GM21423 (cell line): ENCODE results near the gene SOST.
"Not testable (repeated sequence)": the region's sequence is repeated elsewhere in the genome, so short reads cannot be mapped to it uniquely, and the experiment has no call there.

Experiments used
- ATAC-seq: cut with Tn5 transposase; IDR thresholded peaks from one replicate; pipeline ENCODE4 v1.9.1; 2021; ENCODE audit warnings: mild to moderate bottlenecking, moderate library complexity; ENCODE audit not compliant: unreplicated experiment

The SOST gene

GRCh38 chr17:43758497-43759174 is at the start of gene SOST:
SOST (minus strand) TSS chr17:43758791; CDS start chr17:43758741, 50 bp downstream.
- no peak for ATAC-seq

- ATAC-seq, result no peak
These were observed 49.5 kb upstream of the SOST start for GRCh38 chr17:43808076-43808475.

GRCh38 chr17:43805117-43805516 is 46.5 kb upstream of the SOST start:
- no peak for ATAC-seq

- ATAC-seq, result no peak
These were observed 45.2 kb upstream of the SOST start for GRCh38 chr17:43803758-43804157.

DNA sequence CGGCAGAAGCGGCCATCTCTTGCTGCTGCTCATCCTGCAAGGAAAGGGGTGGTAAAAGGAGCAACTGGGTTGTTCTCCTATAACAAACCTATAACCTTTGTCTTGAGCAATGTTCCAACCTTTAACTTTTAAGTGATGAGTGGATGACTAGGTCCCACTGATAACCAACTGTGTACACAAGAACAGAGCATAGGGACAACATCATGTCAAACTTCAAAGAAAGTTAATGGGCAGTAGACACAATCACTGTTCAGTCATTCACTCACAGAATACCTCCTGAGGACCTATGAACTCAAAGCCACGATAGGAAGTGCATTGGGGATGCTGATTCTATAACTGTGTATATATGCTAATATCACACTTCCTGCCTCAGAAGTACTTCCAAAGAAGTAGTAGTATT is 43.3 kb upstream of the SOST start:
- ATAC-seq, result no peak

DNA sequence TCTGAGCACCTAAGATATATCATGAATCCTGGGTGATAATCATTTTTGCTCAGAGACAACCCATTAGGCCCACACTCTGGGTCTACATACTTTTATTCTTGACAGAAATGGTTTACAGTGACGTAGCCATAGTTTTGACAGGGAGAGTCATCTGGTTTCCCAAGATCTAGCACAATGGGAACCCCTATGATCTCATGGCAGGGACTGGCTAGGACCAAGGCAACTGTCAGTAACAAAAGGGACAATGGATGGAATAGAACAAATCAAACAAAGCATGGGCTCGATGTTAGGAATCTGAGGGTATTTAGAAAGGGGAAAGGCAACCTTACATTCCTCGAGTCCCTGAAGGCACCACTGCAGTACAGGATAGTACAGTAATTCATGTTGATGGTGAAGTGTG is 42.1 kb upstream of the SOST start:
- no peak for ATAC-seq

- ATAC-seq, result no peak
These were observed 40.5 kb upstream of the SOST start for GRCh38 chr17:43799047-43799446.

DNA sequence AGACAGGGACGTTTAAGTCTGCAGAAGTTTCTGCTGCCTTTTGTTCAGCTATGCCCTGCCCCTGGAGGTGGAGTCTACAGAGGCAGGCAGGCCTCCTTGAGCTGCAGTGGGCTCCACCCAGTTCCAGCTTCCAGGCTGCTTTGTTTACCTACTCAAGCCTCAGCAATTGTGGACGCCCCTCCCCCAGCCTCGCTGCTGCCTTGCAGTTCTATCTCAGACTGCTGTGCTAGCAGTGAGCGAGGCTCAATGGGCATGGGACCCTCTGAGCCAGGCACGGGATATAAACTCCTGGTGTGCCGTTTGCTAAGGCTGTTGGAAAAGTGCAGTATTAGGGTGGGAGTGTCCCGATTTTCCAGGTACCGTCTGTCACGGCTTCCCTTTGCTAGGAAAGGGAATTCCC is 39.4 kb upstream of the SOST start:
- not testable (repeated sequence) for ATAC-seq

GRCh38 chr17:43792668-43793067 is 34.1 kb upstream of the SOST start:
- ATAC-seq, result not testable (repeated sequence)

GRCh38 chr17:43791589-43791988 is 33.0 kb upstream of the SOST start:
- no peak for ATAC-seq

- no peak for ATAC-seq
These were observed 31.8 kb upstream of the SOST start for GRCh38 chr17:43790311-43790940.

- no peak for ATAC-seq
These were observed 30.9 kb upstream of the SOST start for GRCh38 chr17:43789482-43789881.

DNA sequence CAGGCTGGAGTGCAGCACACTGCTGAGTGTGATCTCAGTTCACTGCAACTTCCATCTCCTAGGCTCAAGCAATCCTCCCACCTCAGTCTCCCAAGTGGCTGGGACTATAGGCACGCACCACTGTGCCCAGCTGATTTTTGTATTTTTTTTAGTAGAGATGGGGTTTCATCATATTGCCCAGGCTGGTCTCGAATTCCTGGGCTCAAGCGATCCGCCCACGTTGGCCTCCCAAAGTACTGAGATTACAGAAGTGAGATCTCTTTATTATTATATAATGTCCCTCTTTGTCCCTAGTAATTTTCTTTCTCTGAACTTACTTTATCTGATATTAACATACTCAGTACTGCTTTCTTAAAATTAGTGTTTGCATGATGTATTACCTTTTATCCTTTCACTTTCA is 29.9 kb upstream of the SOST start:
- no peak for ATAC-seq

DNA sequence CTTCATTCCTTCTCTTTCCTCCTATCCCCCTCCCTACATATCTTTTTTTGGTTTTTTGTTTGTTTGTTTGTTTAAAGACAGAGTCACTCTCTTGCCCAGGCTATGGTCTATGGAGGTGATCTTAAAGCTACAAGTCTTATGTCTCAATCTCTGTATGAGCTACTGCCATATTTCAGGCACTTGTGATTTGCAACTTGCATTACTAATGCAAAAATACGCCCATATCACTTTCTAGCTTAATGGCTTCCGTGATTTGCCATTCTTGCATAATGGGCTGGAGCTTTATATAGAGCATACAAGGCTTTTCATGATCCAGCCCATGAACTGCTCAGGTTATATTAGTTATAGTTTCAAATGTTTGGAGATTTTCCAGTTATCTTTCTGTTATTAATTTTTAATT is 29.1 kb upstream of the SOST start:
- ATAC-seq, result no peak

DNA sequence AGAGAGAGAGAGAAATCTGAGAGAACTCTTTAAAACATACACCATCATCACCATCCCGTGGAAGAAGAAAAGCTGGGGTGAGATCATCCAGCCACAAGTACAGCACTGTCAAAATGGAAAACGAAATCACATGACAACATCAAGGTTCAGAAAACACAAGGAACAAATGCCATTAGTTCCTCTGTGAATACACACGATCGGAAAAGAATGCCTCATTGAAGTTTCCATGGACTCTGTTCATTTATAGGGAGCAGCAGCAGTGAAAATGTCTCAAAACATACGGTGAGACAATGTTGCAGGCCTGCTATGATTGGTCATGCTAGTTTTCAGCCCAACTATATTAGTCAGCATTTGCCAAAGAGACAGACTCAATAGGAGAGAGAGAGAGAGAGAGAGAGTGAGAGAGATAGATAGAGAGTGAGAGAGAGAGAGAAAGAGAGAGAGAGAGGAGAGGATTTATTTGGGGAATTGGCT is 26.1 kb upstream of the SOST start:
- ATAC-seq, result no peak

DNA sequence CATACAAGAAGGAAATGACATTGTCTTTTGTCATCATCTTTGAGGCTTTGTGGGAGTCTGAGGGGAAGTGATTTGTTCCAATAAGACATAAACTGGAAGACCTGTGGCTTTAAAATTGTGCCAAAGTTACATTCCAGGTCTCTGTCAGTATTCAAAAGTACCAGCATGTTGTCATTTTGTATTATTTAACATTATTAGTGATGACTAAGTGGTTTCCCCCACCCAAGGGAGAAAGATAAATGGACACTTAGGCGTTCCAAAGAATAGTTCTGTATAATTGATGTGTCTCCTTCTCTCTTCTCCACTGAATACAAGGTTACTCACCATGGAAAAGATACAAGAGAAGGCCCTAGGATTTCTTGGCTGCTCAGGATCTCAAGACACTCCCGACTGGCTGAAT is 25.5 kb upstream of the SOST start:
- ATAC-seq, result no peak

GRCh38 chr17:43782913-43783680 is 24.5 kb upstream of the SOST start:
- ATAC-seq, result no peak

- no peak for ATAC-seq
These were observed 21.5 kb upstream of the SOST start, which contains the start of gene CFAP97D1 for GRCh38 chr17:43780135-43780534. CFAP97D1 (plus strand) TSS chr17:43780435; CDS start chr17:43780463, 28 bp downstream.

DNA sequence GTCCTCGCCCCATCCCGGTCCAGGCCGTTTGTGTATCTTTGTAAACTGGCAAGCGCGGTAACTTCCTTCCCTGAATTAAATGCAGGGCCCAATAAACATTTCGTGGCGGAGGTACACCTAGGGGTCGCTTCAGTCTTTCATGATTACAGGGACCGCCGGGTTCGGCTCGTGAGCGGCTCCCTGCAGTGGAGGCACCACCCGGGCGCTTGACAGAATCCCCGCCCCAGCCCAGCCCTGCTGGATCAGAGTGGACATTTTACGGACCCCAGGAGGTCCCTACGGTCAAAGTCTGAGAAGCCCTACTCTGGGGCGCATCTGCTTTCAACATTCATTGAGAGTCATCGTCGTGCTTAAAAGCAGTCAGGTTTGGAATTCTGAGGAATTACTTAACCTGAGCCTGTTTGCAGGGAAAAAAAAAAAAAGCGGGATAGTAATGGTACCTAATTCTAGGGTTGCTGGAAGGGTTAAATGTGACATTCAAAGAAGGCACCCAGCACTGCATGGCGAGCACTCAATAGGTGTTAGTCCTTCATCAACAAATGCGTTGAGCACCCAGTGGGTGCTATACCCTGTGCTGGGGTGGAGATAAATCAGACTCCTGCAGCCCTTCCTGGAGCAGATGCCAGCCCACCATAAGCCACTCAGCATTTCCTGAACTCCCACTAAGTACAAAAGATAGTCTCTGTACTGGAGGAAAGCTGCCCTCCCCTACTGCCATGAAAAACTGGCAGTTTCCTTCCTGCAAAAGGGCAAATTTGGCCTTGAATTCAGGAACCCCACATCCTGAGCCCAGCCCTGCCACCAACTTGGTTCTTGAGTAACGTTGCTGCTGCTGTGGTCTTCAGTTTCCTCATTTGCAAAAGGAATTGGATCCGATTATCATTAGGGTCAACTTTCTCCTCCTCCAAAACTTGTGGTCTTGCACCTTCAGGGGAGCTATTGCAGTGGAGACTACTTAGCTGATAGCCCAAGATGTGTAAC is 20.8 kb upstream of the SOST start:
- peak; percentile 12 for ATAC-seq

GRCh38 chr17:43778337-43779144 is 19.9 kb upstream of the SOST start, which contains the start of gene DUSP3:
DUSP3 (minus strand) TSS chr17:43778977; CDS start chr17:43778924, 53 bp downstream.
- ATAC-seq, result peak; percentile 78
